Fibroblast of mammary gland (primary cell): ENCODE data around the gene POLR3B.

Source experiments
- DNase-seq: peaks from one replicate; pipeline ENCODE4 v3.0.0-alpha.2; 2010; ENCODE audit warnings: low read depth
- H3K4me3 ChIP-seq: 2 replicates; pipeline ENCODE4 v1.5.1; 2011; ENCODE audit warnings: low read depth, mild to moderate bottlenecking, low read length, moderate library complexity; ENCODE audit not compliant: control insufficient read depth
- CTCF ChIP-seq: conservative IDR thresholded peaks from 2 replicates; pipeline ENCODE4 v1.5.1; 2011; ENCODE audit warnings: low read depth, low read length, inconsistent platforms; ENCODE audit not compliant: control insufficient read depth, insufficient read depth

POLR3B gene

GRCh38 chr12:106358396-106359241 is 1.1 kb downstream of the POLR3B start:
- peak; percentile 44 for DNase-seq
- peak overlapping the region; percentile 88 for H3K4me3 ChIP-seq
- no peak for TF ChIP-seq CTCF

GRCh38 chr12:106359646-106360399 is 2.3 kb downstream of the POLR3B start:
- DNase-seq = no peak
- H3K4me3 ChIP-seq = no peak overlapping the region
- TF ChIP-seq CTCF = no peak

GRCh38 chr12:106360400-106360994 is 2.9 kb downstream of the POLR3B start:
- no peak overlapping the region for H3K4me3 ChIP-seq
- no peak for TF ChIP-seq CTCF
- DNase-seq = no peak

GRCh38 chr12:106362971-106363370 is 5.4 kb downstream of the POLR3B start:
- TF ChIP-seq CTCF = no peak
- H3K4me3 ChIP-seq = no peak overlapping the region
- no peak for DNase-seq

- TF ChIP-seq CTCF = no peak
- DNase-seq = no peak
- H3K4me3 ChIP-seq = no peak overlapping the region
Measured at GRCh38 chr12:106364261-106364660, 6.7 kb downstream of the POLR3B start.

- peak; percentile 78 for DNase-seq
- no peak for TF ChIP-seq CTCF
- no peak overlapping the region for H3K4me3 ChIP-seq
Measured at GRCh38 chr12:106369624-106370346, 12.2 kb downstream of the POLR3B start.
